SK-MEL-5 (cell line): ENCODE results near the gene SPACDR. TPM values are rescaled to one million over a fixed set of nuclear protein-coding genes. Genes with fewer than 3 reads are reported as not detected.
"Not testable (repeated sequence)": the region's sequence is repeated elsewhere in the genome, so short reads cannot be mapped to it uniquely, and the experiment has no call there.

Experiments used
- DNase-seq: peaks from one replicate; pipeline ENCODE4 v3.0.0-alpha.2; 2016; ENCODE audit warnings: low read depth, low spot score
- in situ Hi-C: cut with HindIII; loops from 2 replicates; pipeline ENCODE4 v1.10.0; 2016; ENCODE audit warnings: low sequenced_read_pairs, high pct_unique_total_duplicates, low pct_unique_long_range_greater_than_20kb
- total RNA-seq: library from RNA; depleted of rRNA; stranded (reverse); fragments of >200 nt; shearing (Covaris generic); gene quantifications from 2 replicates; pipeline ENCODE4 v1.2.3, GENCODE V29; 2014

SPACDR gene
- total RNA-seq, 1 experiment from 2014 or later: not detected

DNA sequence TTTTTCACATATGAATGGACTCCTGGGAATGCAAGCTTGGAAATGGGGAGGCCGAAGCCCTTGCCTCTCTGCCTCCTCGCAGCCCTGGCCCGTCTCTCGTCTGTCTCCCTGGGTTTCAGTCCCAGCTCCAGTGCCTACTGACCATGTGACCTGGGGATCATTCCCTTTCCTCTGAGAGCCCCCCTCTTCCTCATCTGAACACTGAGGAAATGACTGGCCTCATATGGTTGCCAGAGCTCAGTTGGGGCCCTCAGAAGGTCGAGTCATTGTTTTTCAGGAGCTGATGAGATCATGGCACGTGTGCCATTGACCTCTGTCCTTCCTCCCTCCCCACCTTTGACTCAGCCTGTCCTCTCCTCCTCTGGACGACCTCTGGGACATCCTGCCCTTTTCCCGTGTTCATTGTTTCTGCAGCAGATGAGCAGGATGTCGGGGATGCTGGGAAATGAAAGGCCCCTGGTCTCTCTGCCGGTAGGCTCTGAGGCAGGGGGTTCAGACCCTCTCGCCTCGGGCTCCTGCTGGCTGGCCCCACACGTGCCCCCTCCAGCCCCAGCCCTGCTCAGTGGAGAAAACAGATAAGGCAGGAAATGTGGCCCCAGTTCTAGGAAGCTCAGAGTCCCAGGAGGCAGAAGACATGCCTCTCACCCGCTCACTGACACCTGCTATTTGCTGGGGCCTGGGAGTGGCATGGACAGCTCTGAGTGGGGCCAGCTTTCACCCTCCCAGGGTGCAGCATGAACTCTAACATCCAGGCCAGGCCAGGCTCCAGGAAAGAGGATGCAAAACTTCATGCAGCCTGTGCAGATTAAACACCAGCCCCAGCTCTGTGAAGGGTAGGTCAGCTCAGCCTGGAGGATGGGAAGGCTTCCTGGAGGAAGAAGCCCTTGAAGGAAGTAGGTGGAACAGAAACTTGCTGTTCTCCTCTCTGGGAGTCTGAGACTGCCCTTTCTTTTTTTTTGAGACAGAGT is 19.5 kb downstream of the SPACDR start:
- DNase-seq: no peak
- in situ Hi-C loops: no loop called here

DNA sequence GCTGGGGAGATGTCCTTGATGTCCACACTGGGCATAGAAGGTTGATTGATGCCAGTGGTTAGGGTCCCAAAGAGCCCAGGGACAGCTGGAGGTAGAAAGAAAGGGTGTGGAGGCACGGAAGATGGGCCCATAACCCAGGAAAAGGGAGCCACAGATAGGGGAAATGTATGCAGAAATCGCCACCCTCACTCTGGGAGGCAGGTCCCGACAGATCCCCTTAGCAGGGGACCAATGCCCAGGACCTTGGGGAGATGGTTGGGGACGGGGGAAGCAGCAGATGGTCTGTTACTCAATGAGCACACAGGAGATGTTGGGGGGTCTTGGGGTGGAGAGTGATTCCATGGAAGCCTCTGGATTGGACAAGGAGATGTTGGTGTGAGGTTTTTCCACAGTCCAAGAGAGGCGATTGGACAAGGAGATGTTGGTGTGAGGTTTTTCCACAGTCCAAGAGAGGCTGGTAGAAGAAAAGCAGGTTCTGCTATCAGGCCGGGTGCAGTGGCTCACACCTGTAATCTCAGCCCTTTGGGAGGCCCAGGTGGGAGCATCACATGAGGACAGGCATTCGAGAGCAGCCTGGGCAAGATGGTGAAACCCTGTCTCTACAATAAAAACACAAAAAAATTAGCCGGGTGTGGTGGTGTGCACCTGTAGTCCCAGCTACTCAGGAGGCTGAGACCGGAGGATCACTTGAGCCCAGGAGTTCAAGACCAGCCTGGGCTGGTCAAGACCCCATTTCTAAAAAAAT is 20.8 kb downstream of the SPACDR start:
- in situ Hi-C loops: no loop called here
- no peak for DNase-seq

GRCh38 chr7:100441641-100442535 is 22.2 kb downstream of the SPACDR start:
- no peak for DNase-seq
- in situ Hi-C loops: no loop called here

GRCh38 chr7:100439244-100439643 is 24.8 kb downstream of the SPACDR start:
- in situ Hi-C loops: not testable (repeated sequence)

GRCh38 chr7:100438731-100439130 is 25.3 kb downstream of the SPACDR start:
- in situ Hi-C loops, DNase-seq: not testable (repeated sequence)

More at GRCh38 chr7:100439244-100439643, 24.8 kb downstream of the SPACDR start:
- not testable (repeated sequence) for DNase-seq

DNA sequence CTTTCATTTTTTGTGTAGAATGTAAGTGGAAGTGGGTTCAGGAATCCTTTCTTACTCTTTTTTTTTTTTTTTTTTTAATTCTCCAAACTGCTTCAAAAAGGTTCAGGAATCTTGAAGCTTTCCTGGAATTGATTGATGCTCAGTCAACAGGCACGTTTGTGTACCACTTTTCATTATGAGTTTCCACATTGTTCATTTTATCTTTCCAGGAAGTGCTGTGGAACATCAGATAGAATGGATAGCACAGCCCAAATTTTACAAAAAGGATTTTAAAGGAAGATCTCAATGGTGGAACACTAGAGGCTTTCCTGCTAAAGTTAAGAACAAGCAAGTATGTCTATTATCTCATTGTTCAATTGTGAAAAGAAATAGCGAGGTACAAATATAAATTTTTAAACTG is 25.9 kb downstream of the SPACDR start:
- no peak for DNase-seq
- in situ Hi-C loops: no loop called here

- no peak for DNase-seq
- in situ Hi-C loops: no loop called here
These were observed 26.6 kb downstream of the SPACDR start for GRCh38 chr7:100437150-100438100.

- in situ Hi-C loops: no loop called here
- no peak for DNase-seq
These were observed 28.4 kb downstream of the SPACDR start for GRCh38 chr7:100435401-100436304.

- no peak for DNase-seq
- in situ Hi-C loops: no loop called here
These were observed 29.5 kb downstream of the SPACDR start for GRCh38 chr7:100434297-100435144.

DNA sequence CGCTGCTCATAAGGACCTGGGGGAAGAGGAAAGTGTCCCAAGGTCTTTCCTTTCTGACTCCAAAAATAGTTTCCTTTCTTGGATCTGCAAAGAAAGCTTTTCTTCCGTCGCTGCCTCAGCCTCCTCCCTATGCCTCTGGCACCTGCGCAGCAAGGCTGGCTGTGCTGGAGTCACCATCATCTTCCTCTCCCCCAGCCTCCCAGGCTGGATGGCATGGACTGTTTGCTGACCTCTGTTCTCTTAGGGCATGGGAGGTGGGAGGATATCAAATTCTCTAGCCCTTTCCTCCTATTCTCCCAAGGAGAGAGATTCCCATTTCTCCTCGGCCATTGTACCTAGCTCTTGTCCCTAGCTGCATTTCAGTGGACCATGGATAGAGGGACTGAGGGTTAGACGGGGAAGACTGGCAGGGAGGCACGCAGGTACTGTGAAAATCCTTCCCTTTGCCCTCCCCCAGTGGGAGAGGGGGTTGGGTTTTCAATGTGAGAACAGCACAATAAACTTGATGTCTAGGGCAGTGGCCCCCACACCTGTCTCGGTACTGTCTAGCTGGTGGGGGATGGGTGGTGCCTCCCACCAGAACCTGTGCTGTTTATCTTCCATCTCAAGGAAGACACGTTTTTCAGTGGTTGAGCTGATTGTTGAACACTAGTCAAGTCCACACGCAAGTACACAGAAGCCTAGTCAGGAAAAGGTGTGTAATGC is 30.3 kb downstream of the SPACDR start:
- in situ Hi-C loops: no loop called here

GRCh38 chr7:100433276-100433591 is 30.8 kb downstream of the SPACDR start:
- no peak for DNase-seq
- in situ Hi-C loops: no loop called here

More for the DNA sequence above, 30.3 kb downstream of the SPACDR start:
- no peak for DNase-seq

DNA sequence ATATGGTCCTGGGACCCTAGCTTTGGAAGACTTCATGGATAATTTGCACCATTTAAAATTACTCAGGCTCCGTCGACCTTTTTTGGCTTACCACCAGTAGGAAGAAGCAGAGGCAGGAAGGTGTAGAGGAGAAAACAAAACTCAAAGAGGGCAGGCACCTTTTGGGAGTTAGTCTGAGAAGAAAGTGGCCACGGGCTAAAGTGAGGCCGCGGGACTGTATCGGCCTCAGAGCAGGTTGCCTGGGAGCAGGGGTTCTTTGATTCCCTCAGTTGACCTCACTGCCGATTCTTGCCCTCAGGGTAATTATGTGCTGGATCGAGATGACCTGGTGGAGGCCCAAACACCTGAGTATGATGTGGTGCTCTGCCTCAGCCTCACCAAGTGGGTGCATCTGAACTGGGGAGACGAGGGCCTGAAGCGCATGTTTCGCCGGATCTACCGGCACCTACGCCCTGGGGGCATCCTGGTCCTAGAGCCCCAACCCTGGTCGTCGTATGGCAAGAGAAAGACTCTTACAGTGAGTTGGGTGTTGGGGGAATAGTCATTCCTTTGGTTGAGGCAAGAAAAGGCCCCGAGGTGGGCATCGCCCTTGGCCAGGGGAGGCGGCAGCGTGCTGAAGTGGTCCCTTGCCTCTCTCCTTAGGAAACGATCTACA is 31.3 kb downstream of the SPACDR start:
- in situ Hi-C loops: no loop called here

DNA sequence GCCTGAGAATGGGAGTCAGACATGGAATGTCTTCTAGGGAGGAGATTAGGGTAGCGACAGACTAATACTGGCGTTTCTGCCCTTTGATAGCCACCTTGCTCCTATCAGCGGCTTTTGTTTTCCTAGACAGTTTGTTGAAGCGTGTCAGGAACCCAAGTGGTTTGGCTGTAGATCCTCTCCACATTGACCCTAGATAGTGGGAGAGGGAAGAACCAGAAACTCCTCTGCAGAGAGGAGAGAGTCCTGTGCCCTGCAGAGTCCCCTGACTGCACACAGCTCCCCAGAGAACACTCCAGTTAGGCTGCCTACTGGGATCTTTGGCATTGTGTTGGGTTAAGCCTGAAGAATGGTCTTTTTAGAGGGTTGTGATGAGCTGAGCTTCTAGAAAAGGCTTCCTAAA is 32.0 kb downstream of the SPACDR start:
- no peak for DNase-seq
- in situ Hi-C loops: no loop called here

More for the DNA sequence above, 31.3 kb downstream of the SPACDR start:
- no peak for DNase-seq

- in situ Hi-C loops: no loop called here
These were observed 32.7 kb downstream of the SPACDR start for GRCh38 chr7:100431286-100431735.

More at GRCh38 chr7:100431286-100431735, 32.7 kb downstream of the SPACDR start:
- no peak for DNase-seq
